Measurements from ENCODE around the gene RAD51B.

RAD51B gene

DNA sequence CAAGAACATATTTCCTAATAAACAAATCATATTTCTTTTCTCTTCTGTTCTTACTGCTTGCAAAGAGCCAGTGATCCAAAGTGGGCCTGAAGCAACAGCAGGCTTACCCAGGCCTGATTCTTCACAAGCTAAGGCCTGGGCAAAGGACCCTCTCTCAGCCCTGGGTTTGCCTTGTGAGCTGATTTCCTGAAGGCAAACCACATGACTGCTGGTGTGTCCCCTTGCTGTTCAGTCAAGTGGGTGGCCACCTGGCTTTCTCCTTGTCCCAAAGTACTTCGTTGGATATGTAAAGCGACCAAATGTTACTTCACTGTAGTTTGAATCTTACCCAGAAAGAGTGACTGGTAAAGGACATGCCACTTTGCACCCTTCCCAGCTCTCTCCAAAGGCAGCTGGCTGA is 580.4 kb downstream of the RAD51B start:
- no peak for DNase-seq

DNA sequence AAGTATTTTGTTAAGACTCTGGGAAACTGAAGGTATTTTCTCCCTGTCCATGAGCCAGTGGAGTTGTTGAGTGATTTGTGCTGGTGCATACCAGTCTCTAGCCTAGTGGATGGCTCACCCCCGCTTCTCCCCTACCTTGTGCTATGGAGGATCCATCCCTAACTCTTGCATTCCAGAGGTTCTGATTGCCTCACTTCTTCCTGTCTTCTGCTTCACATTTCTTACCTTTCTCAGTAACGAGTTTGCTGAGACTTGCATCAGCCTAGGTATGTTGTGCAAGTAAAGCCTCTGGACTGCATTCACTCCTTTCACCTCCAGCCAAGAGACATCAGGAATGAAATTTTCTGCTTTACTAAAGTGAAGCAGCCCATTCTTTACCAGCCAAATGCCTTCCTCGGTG is 581.7 kb downstream of the RAD51B start:
- DNase-seq: no peak

DNA sequence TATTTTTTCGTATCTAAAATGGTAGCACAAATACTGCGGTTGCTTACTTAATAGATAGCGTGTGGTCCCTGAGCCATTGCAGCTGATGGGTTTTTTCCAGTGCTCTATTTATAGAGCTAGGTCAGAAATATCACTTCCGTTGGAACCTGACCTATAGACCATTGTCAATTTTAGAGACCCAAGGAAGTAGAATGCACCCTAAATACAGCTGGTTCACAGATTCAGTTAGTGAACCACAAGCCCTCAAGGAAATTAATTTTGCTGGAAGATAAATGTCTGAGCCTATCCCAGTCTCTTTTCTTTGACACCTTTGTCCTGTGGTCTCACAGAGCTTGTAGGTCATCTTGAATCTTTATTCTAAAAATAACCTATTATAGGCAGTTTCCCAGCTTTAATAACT is 582.3 kb downstream of the RAD51B start:
- DNase-seq: peak; percentile 26

DNA sequence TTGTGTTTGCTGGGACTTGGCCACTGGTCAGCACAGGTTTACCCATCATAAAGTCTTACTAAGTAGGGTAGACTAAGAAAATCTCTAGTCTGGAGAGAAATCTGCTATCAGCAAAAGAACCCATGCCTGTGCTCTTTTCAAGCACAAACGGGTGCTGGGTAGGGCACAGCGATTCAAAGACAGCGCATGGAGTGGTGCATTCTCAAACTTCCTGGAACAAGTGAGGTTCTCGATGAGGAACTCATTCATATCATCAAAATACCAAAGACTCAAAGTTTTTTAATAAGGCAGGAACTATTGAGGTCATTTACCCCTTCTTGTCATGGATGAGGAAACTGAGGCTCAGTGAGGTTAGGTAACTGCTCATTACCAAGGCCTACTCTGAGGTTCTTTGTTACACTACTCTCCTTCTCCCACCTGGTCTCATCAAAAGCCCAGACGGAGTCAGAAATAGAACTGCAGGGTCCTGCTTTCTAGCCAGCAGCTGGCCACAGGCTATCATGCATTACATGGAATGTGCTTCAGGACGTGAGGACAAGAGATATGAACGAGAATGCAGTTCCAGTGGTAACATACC is 583.0 kb downstream of the RAD51B start:
- DNase-seq: no peak

DNA sequence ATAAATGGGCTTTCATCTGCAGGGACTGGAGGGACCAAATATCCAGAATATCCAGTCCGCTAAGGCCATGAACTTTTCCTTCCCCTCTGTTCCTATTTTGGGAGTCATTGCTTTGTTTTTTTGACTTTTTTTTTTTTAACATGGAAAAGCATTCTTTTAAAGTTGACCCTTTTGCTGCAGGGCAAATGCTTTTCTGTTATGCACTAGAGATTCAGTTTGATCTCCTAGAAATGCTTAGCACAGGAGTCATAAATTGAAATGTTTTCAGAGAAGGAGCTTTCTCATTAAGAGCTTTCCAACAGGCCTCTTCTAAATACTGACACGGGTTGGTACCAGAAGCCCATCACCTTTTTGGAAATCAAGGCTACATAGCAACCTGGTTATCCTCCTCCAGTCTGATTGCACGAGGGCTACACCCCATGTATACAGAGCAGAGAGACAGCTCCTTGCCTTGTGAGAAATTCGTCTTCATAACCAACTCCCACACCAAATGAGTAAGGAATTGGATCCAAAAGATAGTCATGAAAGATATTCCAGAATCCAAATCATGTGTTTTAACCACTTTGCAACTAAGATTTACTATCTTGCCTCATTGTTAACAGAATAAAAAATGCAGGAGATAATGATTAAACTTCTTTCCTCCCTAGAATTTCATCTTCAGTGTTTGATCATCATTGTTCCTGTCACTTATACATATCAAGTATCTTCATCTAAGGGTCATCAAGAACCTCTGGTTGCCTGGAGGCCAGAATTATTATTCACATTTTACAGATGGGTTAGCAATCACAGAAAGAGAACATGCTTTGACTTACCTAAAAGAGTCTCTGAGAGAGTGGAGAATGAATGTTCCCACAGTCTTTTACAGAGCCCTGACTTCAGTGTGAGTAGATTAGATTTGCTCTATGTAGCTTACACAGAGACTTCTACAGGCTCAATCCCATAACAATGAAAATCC is 583.9 kb downstream of the RAD51B start:
- DNase-seq: no peak

DNA sequence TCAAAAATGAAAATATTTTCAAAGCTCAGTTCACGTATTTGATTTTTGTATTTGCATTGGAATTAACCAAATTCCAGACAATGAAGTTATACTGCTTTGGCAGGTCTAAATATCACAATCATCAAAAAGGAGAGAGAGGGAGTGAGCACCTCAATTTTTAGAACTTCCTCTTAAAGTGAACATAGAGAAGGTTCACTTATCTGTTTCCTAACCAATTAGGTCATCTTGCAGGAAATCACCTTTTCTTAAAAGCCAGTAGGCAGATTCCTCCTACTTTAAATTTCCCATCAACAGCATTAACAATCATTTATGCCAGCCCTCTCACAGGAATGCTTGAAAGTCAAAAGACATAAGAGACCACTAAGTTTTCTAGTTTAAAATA is 584.6 kb downstream of the RAD51B start:
- no peak for DNase-seq

DNA sequence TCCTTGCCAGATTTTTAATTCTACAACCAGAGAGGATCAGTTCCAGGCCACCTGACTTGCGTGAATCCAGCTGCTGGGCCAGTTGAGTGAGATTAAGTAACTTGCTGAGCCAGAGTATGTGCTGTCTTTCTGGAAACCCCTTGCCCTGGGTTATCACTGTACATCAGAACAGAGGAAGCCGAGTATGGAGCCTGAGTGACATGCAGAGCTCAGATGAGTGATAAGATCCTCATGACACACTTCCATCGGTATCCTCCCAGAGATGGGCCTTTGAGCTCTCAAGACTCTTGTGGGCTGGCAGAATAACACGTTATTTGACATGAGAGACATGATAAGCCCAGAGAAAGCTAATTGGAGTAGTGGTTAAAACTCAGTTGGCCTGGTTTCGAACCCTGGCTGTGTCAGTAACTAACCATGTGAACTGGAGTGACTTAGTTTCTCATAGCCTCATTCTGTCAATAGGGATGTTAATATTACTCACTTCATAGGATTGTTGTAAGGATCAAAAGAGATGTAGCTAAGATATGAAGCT is 585.1 kb downstream of the RAD51B start:
- no peak for DNase-seq

DNA sequence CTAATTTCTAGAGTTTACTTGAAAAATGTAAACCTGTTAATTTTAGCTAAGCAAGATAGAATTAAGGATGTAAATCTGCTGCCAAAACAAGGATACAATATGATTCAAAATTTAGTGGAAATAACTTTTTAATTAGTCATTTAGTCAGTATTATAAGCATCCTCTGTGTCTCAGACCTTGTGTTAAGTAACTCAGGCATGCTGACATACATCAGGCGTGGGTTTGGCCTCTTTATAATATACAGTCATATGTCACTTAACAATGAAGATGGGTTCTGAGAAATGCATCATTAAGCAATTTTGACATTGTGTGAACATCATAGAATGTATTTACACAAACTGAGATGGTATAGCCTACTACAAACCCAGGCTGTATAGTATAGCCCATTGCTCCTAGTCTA is 586.4 kb downstream of the RAD51B start:
- DNase-seq: no peak

DNA sequence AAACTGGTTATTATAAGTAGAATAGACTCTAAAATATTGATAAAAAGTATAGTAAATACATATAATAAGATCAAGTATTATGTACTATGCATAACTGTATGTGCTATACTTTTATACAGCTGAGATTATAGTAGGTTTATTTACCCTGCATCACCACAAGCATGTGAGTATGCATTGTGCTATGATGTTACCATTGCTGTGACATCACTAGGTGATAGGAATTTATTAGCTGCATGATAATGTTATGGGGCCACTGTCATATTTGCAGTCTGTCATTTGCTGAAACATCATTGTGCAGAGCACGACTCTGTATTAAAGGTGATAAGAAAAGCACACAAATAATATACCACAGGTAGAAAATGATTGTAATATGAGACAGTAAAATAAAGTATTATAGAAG is 587.7 kb downstream of the RAD51B start:
- DNase-seq: no peak

DNA sequence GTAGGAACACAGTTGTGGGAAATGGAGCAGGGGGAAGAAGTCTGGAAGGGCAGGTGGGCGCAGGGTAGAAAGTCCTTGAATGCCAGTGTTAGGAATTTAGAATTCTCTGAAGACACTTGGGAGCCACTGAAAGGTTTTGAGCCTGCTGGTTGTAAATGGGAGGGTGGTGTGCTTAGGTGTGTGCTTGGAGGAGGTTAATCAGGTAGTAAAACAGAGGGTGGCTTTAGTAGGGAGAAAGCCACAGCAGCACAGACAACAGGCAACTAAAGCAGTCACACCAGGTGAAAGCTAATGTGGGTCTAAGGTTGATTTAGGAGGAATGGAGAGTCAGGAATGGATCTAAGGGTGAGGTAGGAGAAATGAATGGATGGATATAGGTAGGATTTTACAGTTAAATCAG is 588.2 kb downstream of the RAD51B start:
- DNase-seq: no peak

DNA sequence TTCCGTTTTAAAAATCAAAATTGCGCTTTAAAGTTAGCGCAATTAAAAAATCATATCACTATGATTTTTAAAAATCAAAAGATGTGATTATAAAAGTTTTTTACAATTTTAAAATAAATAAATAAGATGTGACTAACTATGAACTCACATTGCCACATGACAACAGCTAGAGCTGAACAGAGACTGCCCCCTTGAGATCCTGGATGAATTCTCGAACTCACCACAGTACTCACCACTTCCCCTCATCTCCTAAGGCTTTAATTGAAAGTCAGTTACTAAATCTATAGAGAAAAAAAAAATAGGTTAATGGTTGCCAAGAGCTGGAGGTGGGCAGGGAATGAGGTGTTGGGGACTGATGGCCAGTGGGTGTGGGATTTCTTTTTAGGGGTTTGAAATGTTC is 589.1 kb downstream of the RAD51B start:
- DNase-seq: no peak

DNA sequence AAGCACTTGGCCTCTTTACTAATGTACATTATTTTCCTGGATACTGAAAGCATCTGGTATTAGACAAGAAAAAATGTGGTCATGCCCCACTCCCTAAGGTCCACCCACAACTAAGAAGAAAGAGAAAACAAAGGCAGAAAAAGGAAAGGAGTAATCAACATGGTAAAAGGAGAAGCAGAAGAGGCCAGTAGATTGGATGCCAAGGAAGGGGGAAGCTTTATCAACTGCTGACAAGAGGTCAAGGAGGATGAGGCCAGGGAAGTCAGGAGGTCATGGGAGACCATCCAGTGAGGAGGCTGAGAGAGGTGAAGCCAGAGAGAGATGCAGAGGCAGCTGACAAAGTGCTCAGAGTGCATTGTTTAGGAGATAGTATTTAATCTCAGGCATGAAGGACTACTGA is 589.8 kb downstream of the RAD51B start:
- no peak for DNase-seq

DNA sequence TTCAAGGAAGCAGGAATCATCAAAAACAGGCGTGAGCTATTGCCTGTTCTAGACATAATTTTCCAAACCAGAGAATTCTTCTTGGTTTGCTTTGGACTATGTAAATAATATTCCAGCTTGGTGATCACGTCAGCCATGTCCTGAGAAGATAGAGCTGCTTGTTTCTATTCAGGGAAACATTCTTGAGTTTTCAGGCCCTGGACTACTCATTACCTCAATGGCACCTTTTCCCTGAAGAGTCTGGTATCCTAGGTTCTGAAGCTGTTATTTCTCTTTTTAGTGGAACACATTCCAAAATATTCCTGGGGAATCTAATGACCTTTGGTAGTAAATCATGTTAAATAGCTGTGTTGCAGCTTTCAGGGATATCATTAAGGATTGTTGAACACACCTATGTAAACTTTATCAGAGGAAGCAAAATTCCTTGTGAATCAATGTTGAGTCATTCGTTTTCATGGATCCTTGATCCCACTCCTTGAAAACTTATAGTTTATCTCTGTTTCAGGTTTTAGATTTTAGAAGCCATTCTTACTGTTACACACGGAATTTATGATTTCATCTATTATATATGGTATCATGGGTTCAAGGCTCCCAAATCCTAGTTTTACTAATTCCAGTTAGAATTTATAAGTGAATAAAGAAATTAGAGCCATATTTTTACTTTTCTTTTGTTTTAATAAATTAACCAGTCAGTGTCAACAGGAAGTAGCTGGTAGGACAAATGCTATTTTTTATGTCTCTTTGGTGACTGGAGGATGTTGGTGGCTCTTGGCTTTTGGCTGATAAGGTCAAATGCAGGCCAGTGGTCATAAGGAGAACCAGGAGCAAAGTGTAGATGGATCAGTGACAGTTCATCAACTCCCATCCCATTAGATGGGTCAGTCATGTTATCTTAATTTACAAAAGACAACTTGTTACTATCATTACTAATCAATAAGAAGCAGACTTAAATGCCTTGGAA is 593.2 kb downstream of the RAD51B start:
- DNase-seq: no peak

DNA sequence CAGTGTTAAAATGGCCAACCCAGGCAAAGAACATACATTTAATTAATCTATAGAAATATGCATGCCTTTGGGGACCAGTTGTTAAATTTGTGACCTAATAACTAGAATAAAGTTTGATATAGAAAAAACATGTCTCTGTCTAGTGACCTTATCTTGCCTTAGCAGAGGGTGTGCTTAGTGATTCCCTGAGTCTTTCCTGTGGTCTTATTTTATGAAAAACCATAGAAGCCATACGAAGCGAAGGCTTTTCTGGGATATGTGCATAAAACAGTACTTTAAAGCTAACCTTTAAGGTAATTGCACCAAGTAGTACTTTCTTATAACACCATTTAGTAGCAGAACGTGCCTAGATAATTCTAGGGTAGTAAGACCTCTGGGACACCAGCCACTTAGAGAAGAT is 593.9 kb downstream of the RAD51B start:
- no peak for DNase-seq

DNA sequence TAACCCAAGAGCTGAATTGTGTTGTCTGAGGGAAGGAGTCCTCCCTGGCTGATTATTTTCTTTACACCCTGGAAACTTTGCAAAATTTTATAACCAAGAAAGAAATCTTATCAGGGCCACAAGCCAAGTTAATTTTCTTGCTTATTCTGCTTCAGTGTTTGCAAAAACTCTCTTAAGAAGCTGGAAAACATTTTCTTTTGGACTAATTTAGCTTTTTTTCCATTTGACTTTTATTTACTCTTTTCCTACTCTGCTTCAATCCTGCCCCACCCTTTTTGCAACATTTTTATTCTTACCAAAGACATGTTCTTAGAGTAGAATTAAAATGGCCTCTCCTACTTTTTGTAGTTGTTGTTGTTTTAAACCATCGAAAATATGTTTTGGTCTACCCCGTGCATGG is 594.5 kb downstream of the RAD51B start:
- no peak for DNase-seq

DNA sequence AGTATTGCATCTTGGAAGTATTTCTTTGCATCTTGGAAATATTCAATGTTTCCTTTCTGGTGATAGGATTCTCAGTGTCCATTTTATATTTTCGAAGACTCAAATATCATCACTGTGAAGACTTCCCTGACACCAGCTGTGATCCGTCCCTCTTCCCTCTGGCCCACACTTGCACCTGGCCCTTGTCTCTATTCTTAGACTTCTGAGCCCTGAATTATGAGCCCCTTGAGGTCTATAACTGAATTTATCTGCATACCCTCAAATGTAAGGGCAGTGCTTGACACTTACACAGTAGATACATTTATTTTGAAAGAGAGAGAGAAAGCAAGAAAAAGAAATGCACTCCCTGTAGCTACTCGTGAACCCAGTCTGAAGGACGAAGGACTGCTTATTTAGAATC is 596.6 kb downstream of the RAD51B start:
- no peak for DNase-seq

DNA sequence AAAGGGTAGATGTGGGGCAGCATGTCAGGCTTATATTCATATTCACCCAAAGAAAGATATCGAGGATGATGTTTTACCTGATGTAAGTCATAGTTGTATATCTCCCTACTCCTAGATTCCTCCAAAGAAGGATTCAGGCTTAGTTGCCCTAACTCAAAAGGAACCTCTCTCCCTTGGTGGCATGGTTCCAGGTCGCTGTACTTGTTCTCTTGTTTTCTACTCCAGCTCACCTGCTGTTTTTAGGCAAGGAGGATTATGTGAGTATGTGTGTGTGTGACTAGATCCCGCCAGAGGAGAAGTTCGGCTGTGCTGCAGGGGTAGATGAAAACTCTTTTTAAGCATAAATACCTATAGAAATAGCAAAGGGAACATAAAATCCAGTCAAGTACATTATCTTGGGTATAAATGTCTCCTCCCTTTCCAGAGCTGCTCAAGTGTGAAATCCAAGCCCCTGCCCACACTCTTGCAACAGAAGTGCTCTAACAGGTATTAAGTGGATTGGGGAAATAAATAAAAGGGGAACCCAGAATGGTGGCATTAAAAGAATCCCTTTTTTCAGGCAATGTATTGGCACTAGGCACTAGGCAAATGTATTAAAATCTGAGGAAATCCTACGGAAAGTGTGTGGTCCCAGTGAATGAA is 597.6 kb downstream of the RAD51B start:
- DNase-seq: no peak

DNA sequence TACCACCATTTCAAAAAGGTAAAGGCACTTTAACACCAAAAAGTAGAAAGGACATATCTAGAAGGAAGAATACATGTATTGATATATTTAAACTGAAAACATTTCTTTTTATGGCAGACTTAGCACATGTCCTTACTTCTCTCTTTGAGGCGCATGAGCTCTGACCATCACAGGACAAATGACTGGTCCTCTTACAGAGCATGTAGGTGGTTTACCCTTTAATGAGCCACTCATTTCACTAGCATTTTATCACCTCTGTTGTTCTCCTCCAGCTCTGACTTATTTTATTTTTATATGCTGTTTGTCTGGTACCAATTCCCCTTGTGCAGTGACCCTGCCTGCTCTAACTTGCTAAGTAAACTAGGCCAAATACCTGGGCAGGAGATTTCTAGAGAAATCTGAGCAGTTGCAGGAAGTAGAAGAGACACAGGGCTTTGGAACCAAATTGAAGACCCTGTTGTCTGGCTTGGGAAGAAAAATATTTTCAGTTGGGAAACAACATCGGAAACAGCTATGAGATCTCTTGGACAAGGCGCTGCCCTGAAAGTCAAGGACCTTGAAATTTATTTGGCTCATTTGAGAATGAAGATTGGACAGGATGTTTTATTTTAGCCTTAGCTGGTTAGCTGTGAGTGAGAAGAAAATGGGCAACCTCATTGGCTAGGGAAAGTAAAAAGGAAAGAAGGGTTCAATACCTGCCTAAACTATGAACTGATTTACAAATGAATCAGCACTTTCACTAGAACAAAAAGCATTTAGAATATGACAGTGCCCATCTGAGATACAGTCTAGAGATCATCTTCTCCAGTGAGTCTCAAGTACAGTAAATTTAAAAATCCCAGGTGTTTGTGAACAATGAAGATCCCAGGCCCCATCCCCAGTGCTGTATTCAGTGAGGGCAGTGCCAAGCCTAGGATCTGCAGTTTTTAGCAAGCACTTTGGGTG is 598.9 kb downstream of the RAD51B start:
- DNase-seq: no peak

DNA sequence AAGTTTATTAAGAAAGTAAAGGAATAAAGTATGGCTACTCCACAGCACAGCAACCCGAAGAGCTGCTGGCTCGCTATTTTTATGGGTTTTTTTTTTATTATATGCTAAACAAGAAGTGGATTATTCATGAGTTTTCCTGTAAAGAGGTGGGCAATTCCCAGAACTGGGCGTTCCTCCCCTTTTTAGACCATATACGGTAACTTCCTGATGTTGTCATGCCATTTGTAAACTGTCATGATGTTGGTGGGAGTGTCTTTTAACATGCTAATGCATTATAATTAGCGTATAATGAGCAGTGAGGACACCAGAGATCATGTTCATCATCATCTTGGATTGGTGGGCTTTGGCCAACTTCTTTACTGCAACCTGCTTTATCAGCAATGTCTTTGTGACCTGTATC is 600.8 kb downstream of the RAD51B start:
- DNase-seq: no peak

DNA sequence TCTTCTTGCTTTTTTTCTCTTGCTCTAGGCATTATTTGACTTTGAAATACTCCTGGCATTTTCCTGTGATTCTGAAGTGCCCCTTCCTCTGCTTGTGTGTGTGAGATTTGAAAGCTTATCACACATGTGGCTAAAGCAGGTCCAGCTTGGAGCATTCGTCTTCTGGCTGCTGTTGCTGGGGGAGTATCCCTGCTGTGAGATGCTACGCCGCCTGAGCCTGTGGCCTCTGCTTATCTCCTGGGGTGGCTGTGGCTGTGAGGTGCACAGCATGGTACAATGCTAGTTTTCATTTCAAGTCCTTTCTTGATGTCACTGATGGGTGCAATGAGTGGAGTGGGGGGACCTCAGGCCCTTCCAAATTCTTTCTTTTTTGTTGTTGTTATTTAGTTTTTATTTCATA is 601.5 kb downstream of the RAD51B start:
- DNase-seq: no peak

DNA sequence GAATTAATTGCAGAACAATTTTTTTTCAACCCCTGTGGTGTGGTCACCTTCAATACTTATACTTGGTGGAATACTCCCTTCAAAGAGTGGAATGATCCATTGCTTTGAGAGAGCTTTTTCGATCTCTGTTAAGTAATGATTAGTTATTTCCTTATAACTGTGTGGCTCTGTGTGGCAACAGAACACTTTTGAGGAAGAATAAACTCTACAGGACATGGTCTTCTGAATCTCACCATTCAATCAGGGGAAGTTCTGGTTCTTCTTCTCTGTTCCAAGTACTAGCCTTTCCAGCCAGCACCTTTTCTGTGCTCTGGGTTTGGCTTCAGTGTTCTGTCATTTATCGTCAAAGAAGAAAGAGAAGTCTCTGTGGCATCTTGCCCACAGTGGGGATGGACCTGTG is 604.1 kb downstream of the RAD51B start:
- DNase-seq: no peak
